Fibroblast of mammary gland (primary cell): ENCODE measurements around the gene MFAP4.
A peak's percentile ranks its signal among the peaks of the same experiment; 100 is the strongest.

ENCODE experiments used
- DNase-seq: peaks from one replicate; pipeline ENCODE4 v3.0.0-alpha.2; 2010; ENCODE audit warnings: low read depth
- H3K4me3 ChIP-seq: 2 replicates; pipeline ENCODE4 v1.5.1; 2011; ENCODE audit warnings: low read depth, mild to moderate bottlenecking, low read length, moderate library complexity; ENCODE audit not compliant: control insufficient read depth
- TF ChIP-seq, protein P1 (sequence below): conservative IDR thresholded peaks from 2 replicates; pipeline ENCODE4 v1.5.1; 2011; ENCODE audit warnings: low read depth, low read length, inconsistent platforms; ENCODE audit not compliant: control insufficient read depth, insufficient read depth

MFAP4 gene

DNA sequence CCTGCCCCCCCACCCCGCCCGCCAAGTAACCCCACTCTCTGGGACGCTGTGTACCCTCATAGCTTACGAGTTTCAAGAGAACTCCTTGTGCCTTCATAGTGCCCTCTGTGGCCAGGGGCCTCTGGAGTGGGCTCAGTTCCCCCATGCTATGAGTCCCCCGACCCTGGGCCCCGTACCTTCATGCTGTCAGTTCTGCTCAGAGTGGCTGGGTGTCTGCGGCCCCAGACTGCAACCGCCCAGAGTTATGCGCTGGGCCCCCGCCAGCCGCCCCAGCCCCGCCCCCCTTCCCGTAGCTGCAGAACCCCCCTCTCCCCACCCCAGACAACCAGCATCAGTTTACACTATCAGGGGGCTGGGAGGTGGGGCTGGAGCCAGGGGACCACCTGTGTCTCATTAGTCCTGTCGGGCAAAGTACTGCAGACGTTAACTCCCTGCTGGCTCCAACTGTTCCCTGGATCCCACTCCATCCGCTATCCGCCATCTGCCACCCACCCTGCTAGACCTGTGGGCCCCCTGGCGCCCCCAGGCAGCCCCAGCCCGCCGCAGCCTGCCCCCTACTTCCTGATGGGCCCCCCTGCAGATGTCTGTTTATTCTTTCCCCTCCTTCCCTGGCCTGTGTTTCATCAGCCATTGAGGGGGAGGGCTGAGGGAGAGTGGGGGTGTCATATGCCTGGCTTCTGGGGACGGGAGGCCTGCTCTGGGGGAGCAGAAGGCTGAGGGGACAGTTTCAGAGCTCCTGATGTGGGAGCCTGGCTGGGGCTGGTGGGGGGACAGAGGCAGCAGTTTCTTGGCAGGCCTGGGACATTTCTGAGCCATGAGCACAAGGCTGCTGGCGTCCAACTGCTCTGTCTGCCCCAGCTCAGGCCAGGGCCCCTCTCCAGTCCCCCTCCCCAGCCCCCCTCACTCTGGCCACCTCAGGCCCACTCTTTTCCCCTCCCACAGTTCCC lies at the start of gene MFAP4:
MFAP4 (minus strand) TSS at position 217 of the 947 bp plus-strand sequence; CDS start at position 182, 35 bp downstream.
- peak within 1 kb of the TSS; percentile 40 for H3K4me3 ChIP-seq
- TF ChIP-seq, protein P1, sequence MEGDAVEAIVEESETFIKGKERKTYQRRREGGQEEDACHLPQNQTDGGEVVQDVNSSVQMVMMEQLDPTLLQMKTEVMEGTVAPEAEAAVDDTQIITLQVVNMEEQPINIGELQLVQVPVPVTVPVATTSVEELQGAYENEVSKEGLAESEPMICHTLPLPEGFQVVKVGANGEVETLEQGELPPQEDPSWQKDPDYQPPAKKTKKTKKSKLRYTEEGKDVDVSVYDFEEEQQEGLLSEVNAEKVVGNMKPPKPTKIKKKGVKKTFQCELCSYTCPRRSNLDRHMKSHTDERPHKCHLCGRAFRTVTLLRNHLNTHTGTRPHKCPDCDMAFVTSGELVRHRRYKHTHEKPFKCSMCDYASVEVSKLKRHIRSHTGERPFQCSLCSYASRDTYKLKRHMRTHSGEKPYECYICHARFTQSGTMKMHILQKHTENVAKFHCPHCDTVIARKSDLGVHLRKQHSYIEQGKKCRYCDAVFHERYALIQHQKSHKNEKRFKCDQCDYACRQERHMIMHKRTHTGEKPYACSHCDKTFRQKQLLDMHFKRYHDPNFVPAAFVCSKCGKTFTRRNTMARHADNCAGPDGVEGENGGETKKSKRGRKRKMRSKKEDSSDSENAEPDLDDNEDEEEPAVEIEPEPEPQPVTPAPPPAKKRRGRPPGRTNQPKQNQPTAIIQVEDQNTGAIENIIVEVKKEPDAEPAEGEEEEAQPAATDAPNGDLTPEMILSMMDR, result no peak
- peak; percentile 86 for DNase-seq

- TF ChIP-seq, protein P1, result no peak
- DNase-seq, result no peak
- H3K4me3 ChIP-seq, result no peak overlapping the region
These were observed 46.8 kb upstream of the MFAP4 start for GRCh38 chr17:19433727-19434340.

GRCh38 chr17:19433255-19433654 lies 46.3 kb upstream of the MFAP4 start:
- H3K4me3 ChIP-seq, result no peak overlapping the region
- no peak for DNase-seq
- TF ChIP-seq, protein P1, result no peak

GRCh38 chr17:19431691-19432090 lies 44.7 kb upstream of the MFAP4 start:
- no peak for DNase-seq
- TF ChIP-seq, protein P1, result no peak
- H3K4me3 ChIP-seq, result no peak overlapping the region

- TF ChIP-seq, protein P1, result no peak
- H3K4me3 ChIP-seq, result no peak overlapping the region
- no peak for DNase-seq
These were observed 39.6 kb upstream of the MFAP4 start for GRCh38 chr17:19426631-19427030.

DNA sequence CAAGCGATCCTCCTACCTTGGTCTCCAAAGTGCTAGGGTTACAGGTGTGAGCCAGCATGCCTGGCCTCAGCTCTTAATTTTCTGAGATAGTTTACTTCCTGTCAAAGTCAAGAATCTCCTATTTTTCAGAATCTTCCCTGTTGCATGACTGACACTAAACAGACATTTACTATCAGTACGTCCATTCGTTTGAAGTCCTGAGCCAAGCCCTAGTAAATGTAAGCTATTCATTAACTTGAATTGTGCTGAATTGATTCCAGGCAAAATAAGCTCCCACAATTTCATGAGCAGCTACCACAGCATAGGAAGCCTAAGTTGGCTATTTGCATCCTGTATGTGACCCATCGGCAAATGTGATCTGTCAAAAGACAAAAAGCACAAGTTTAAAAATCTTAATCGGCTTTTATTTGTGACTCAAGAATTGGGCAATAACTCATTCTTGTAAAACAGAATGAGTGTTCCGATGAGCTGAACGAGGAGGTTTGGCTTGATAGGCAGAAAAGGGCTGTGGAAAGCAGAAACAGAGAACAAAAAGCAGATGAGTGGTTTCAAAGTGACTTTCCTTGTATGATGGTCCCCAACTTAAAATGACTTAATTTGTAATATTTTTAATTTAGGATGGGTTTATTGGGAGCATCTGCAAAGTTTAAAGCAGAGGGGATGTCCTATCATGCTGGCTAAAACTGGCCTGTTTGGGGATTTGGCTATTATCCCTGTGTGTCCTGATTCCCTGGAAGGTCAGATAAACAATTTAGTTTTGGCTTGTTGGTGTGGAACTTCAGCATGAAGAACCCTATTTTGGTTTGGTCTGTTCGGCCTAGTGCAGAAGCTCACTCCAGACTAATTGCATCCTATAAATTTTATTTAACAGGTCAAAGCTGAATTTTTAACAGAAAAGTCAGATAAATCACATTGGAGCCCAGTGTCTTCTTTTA lies 38.2 kb upstream of the MFAP4 start:
- TF ChIP-seq, protein P1, result no peak
- DNase-seq, result peak; percentile 72
- no peak overlapping the region for H3K4me3 ChIP-seq
